ENCODE results near the gene PAFAH2.
"Not testable (repeated sequence)": the region's sequence is repeated elsewhere in the genome, so short reads cannot be mapped to it uniquely, and the experiment has no call there.

PAFAH2 gene

DNA sequence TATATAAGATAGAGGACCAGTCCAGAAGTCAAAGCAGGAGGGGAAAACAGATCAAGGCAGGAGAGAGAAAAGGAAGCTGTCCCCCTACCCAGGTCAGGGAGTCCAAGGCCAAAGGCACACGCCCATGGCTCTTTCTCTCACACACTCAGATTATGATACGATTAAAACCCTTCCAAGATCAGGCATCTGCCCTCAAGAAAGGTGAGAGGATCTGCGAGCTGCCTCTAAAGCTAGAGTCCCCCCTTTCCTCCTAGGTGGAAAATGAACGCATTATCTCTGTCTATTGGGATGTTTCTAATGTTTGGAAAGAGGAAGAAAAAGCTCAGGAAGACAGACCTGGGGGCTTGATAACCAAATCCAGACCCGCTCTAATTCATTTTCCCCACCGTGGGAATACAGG is 7.6 kb downstream of the PAFAH2 start:
- TF ChIP-seq CTCF (conservative IDR thresholded peaks at IDR 0.05) (no peak), ZFX (IDR thresholded peaks at IDR 0.05) (no peak)
- no peak overlapping the region for H3K27ac ChIP-seq

DNA sequence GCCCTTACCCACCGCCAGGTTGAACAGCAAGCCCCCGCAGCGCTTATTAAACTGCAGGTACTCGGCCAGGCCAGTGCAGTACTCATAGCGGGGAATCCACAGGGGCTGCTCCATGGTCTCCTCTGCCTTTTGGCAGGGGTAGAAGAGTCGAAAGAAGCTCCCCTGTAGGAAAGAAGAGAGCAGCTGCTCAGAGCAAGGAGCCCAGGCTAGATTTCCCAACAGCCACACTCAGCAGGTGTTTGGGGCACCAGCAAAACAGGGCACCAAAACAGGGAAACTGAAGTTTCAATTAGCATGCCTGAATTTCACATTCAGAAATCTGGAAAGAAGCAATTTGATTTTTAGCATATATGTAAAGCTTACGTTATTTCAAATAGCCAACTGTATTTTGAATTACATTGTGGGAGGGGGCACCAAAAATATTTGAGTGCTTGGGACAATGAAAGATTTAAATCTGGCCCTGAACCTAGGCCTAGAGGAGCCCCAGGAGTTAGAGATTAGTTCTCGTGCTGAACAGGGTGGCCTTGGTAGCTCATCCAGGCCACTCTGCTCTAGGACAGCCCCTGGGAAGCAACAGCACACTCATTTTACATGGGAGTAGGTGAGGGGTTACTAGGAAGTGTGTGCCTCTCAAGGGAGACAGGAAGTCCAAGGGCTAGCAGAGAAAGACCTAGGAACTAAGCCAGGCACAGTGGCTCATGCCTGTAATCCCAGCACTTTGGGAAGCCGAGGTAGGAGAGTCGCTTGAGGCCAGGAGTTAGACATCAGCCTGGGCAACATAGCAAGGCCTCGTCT is 8.2 kb downstream of the PAFAH2 start:
- no peak overlapping the region for H3K27ac ChIP-seq
- no peak for TF ChIP-seq CTCF (conservative IDR thresholded peaks at IDR 0.05)
- no peak for TF ChIP-seq ZFX (IDR thresholded peaks at IDR 0.05)

DNA sequence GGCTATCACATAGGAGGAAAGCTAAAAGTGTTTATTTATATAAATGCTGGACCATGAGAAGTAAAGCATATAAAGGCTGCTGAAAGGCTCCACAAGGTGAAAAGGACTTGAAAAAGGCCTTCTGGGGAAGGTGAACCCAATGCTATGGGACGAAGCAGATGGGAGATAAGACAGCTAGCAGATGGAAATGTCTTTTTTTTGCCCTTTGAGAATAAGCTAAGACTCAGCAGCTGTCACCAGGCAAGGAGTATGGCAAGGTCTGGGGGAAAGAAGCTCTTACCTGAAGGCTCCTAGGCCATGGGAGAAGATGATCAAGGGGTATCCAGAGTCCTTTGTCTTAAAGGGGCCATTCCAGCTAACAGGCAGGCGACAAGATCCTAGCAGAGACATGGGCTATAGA is 9.9 kb downstream of the PAFAH2 start:
- TF ChIP-seq ZFX (IDR thresholded peaks at IDR 0.05) (no peak), CTCF (conservative IDR thresholded peaks at IDR 0.05) (no peak)
- no peak overlapping the region for H3K27ac ChIP-seq

GRCh38 chr1:25986773-25987172 is 11.1 kb downstream of the PAFAH2 start:
- H3K27ac ChIP-seq = not testable (repeated sequence)

DNA sequence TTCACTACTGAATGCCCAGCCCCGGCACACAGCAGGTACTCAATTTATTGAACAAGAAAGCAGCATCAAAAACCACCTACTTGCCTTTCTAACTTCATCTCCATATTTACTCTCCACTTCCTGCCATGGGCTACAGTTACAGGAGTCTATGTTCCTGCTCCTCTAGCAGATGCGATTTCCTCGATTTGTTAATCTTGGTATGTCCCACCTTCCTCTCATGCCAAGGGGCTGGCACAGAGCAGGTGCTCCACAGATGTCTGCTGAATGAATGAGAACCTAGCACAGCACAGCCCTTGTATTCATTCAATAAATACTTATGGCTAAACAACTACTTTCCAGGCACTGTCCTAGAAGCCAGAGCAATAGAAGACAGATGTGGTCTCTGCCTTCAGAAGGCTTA is 12.2 kb downstream of the PAFAH2 start:
- TF ChIP-seq ZFX (IDR thresholded peaks at IDR 0.05) (no peak), CTCF (conservative IDR thresholded peaks at IDR 0.05) (no peak)

DNA sequence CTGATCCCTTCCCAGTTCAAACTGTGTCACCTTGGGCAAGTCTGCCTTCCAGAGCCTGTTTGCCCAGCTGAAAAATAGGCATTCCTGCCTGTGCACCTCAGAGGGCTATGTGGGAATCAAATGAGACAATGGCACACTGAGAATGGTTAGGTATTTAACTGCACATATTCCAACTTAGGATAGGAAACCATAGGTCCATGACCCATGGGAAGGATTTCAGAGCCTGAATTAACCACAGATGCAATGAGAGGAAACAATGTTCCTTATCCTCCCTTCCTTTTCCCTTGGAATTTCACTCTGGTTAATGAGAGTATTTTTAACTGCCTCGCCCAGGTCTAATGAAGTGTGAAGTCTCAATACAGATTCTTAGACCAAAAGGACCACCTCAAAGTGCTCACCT is 12.7 kb downstream of the PAFAH2 start:
- TF ChIP-seq ZFX (IDR thresholded peaks at IDR 0.05) (no peak), CTCF (conservative IDR thresholded peaks at IDR 0.05) (no peak)
- no peak overlapping the region for H3K27ac ChIP-seq

More for the DNA sequence above, 12.2 kb downstream of the PAFAH2 start:
- H3K27ac ChIP-seq = no peak overlapping the region

DNA sequence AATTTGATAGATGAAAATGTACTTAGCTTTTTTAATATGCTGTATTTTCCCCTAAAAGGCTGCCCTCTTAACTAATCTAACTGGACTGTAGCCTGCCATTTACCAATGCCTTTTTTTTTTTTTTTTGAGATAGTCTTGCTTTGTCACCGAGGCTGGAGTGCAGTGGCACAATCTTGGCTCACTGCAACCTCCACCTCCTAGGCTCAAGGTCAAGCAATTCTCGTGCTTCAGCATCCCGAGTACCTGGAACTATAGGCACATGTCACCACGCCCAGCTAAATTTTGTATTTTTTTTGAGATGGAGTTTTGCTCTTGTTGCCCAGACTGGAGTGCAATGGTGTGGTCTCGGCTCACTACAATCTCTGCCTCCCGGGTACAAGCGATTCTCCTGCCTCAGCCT is 18.7 kb downstream of the PAFAH2 start:
- TF ChIP-seq CTCF (conservative IDR thresholded peaks at IDR 0.05) (no peak), ZFX (IDR thresholded peaks at IDR 0.05) (no peak)
- no peak overlapping the region for H3K27ac ChIP-seq

DNA sequence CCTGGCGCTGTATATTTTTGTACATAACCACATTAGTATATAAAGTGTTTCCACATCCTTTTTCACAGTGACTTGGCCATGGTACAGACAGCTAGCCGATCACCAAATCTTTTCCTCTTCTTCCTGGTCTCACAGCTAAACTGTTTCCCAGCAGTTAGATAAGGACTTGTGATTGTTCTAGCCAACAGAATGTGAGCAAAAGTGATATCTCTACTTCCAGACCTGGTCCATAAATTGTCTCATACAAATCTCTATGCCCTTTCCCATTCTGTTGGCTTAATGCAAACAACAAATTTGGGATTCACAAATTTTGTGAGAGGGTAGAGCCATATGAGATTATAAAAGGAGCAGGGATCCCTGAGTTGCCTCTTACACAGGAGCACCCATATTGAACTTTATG is 19.5 kb downstream of the PAFAH2 start:
- no peak overlapping the region for H3K27ac ChIP-seq

More for the DNA sequence above, 19.5 kb downstream of the PAFAH2 start:
- TF ChIP-seq ZFX (IDR thresholded peaks at IDR 0.05) (no peak), CTCF (conservative IDR thresholded peaks at IDR 0.05) (no peak)

Measured in C4-2B (cell line).